Measurements from ENCODE around the gene HOXA9.

DNA sequence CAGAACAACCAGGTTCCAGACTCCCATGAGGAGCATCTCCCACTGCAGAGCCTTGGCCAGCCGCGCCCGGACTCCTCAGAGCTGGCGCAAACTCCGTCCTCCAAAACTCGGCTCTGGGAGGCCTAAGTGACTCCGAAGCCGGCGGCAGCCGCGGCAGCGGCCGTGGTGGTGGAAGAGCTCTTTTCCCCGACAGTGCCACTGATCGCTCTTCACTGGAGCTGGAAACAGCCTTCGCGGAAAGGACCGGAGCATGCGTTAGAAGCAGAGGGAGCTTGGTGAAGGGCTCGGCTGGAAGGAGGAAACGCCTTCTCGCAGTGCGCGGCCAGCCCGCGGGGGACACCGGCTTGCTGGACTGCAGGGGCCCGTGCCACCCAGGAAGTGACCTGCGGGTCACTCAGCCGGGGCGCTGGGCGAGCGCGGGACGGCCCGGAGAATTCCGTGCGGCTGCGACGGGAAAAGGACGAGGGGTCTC, 39.5 kb upstream of the HOXA9 start:
- TF ChIP-seq, protein P1, sequence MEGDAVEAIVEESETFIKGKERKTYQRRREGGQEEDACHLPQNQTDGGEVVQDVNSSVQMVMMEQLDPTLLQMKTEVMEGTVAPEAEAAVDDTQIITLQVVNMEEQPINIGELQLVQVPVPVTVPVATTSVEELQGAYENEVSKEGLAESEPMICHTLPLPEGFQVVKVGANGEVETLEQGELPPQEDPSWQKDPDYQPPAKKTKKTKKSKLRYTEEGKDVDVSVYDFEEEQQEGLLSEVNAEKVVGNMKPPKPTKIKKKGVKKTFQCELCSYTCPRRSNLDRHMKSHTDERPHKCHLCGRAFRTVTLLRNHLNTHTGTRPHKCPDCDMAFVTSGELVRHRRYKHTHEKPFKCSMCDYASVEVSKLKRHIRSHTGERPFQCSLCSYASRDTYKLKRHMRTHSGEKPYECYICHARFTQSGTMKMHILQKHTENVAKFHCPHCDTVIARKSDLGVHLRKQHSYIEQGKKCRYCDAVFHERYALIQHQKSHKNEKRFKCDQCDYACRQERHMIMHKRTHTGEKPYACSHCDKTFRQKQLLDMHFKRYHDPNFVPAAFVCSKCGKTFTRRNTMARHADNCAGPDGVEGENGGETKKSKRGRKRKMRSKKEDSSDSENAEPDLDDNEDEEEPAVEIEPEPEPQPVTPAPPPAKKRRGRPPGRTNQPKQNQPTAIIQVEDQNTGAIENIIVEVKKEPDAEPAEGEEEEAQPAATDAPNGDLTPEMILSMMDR (IDR thresholded peaks at IDR 0.05) = no peak
- TF ChIP-seq POLR2A (IDR thresholded peaks at IDR 0.05) = no peak

Data from ovary (tissue), 3 donors.